Lower leg skin (tissue), 4 donors: ENCODE measurements around the gene CFAP52. TPM values are rescaled to one million over a fixed set of nuclear protein-coding genes. Genes with fewer than 3 reads are reported as not detected.
A peak's percentile ranks its signal among the peaks of the same experiment; 100 is the strongest.

Experiments used
- DNase-seq, 2 donors: peaks; one replicate each; pipeline ENCODE4 v3.0.0-alpha.2; 2019; ENCODE audit warnings: low spot score in 2 of 2
- H3K4me3 ChIP-seq: fragments of 200-600 bp; sonication (generic); 2 replicates; pipeline ENCODE4 v1.5.1; 2017; ENCODE audit warnings: mild to moderate bottlenecking, low read depth; ENCODE audit not compliant: poor library complexity, severe bottlenecking
- CTCF ChIP-seq, 3 donors: fragments of 450-650 bp; IDR thresholded peaks; one replicate each; pipeline ENCODE4 v1.5.1; 2016; ENCODE audit warnings: antibody characterized with exemption in 3 of 3, mild to moderate bottlenecking in 3 of 3, moderate library complexity in 2 of 3
- POLR2A ChIP-seq, 2 donors: fragments of 450-650 bp; IDR thresholded peaks; one replicate each; pipeline ENCODE4 v1.6.1; 2016 to 2017; ENCODE audit warnings: antibody characterized with exemption in 2 of 2, mild to moderate bottlenecking in 1 of 2, moderate library complexity in 1 of 2
- WGBS, 2 donors: methylation state at CpG; one replicate each; pipeline ENCODE4 v1.1.5; 2018; 5-methylcytosine and 5-hydroxymethylcytosine counted together
- intact Hi-C: fragments of 100-400 bp; cut with DNase I; formaldehyde crosslinking; loops from one replicate; pipeline ENCODE4 v1.15.0; 2023; ENCODE audit warnings: low total_unique reads
- total RNA-seq, 4 donors: library from RNA; depleted of rRNA; stranded (reverse); fragments of >200 nt; gene quantifications; one replicate each; pipeline ENCODE4 v1.1.0, GENCODE V29; 2016

The CFAP52 gene
- total RNA-seq, 4 donors from 2014 or later = 0.29 TPM; not detected in 3

- WGBS, 2 donors = 44 to 54% methylated on average over 6 of the region's 6 CpGs
- DNase-seq = peak; percentile 19 to 81
Observed at GRCh38 chr17:9669551-9670008, 93.1 kb downstream of the CFAP52 start.

GRCh38 chr17:9670596-9670995 is 94.2 kb downstream of the CFAP52 start:
- WGBS, 2 donors = 48 to 52% methylated on average over 8 of the region's 8 CpGs
- DNase-seq = peak in 1 of 2 donors; percentile 58
- intact Hi-C loops = no loop called here
- no peak for TF ChIP-seq CTCF (IDR thresholded peaks at IDR 0.05)
- no peak for TF ChIP-seq POLR2A (IDR thresholded peaks at IDR 0.05)
- no peak overlapping the region for H3K4me3 ChIP-seq

More at GRCh38 chr17:9669551-9670008, 93.1 kb downstream of the CFAP52 start:
- H3K4me3 ChIP-seq = no peak overlapping the region
- TF ChIP-seq CTCF (IDR thresholded peaks at IDR 0.05) (no peak), POLR2A (IDR thresholded peaks at IDR 0.05) (no peak)
- intact Hi-C loops = no loop called here

- TF ChIP-seq CTCF (IDR thresholded peaks at IDR 0.05) = no peak
- TF ChIP-seq POLR2A (IDR thresholded peaks at IDR 0.05) = no peak
- no peak for DNase-seq
- no peak overlapping the region for H3K4me3 ChIP-seq
- intact Hi-C loops = no loop called here
- WGBS, 2 donors = 58 to 68% methylated on average over 4 of the region's 4 CpGs
Observed at GRCh38 chr17:9671559-9671958, 95.1 kb downstream of the CFAP52 start.

GRCh38 chr17:9672266-9672665 is 95.8 kb downstream of the CFAP52 start:
- no peak overlapping the region for H3K4me3 ChIP-seq
- intact Hi-C loops = no loop called here
- 81 to 90% methylated on average over 8 of the region's 8 CpGs for WGBS, 2 donors
- TF ChIP-seq POLR2A (IDR thresholded peaks at IDR 0.05) (no peak), CTCF (IDR thresholded peaks at IDR 0.05) (no peak)
- no peak for DNase-seq

- intact Hi-C loops = no loop called here
- WGBS, 2 donors = 88 to 95% methylated on average over 6 of the region's 6 CpGs
- no peak overlapping the region for H3K4me3 ChIP-seq
- no peak for DNase-seq
- TF ChIP-seq POLR2A (IDR thresholded peaks at IDR 0.05) (no peak), CTCF (IDR thresholded peaks at IDR 0.05) (no peak)
Observed at GRCh38 chr17:9672691-9673090, 96.2 kb downstream of the CFAP52 start.

- H3K4me3 ChIP-seq = no peak overlapping the region
- DNase-seq = no peak
- intact Hi-C loops = no loop called here
- WGBS, 2 donors = 82 to 87% methylated on average over 4 of the region's 4 CpGs
- TF ChIP-seq CTCF (IDR thresholded peaks at IDR 0.05) (no peak), POLR2A (IDR thresholded peaks at IDR 0.05) (no peak)
Observed at GRCh38 chr17:9676084-9676483, 99.6 kb downstream of the CFAP52 start.
